GM21381 (cell line): ENCODE data around the gene TRIM34.
"Not testable (repeated sequence)": the region's sequence is repeated elsewhere in the genome, so short reads cannot be mapped to it uniquely, and the experiment has no call there.

ENCODE experiments used
- ATAC-seq: cut with Tn5 transposase; IDR thresholded peaks from one replicate; pipeline ENCODE4 v1.9.1; 2021; ENCODE audit warnings: mild to moderate bottlenecking, moderate library complexity; ENCODE audit not compliant: unreplicated experiment

The TRIM34 gene

GRCh38 chr11:5683620-5684019 lies 58.8 kb downstream of the TRIM34 start:
- not testable (repeated sequence) for ATAC-seq

GRCh38 chr11:5684036-5684645 lies 59.3 kb downstream of the TRIM34 start:
- ATAC-seq = peak; percentile 15

- peak; percentile 66 for ATAC-seq
Observed at GRCh38 chr11:5684646-5685362, 60.0 kb downstream of the TRIM34 start, which contains the start of gene TRIM5. Gene TRIM5 (minus strand): TSS chr11:5685074. CDS start chr11:5680177, 4,897 bp downstream.

- no peak for ATAC-seq
Observed at GRCh38 chr11:5686426-5686825, 61.6 kb downstream of the TRIM34 start.

GRCh38 chr11:5688482-5688881 lies 63.7 kb downstream of the TRIM34 start:
- no peak for ATAC-seq

- peak; percentile 74 for ATAC-seq
Observed at GRCh38 chr11:5689551-5689983, 64.8 kb downstream of the TRIM34 start, which contains the start of gene TRIM22. Gene TRIM22 (plus strand): TSS chr11:5689790. CDS start chr11:5696233, 6,443 bp downstream.

- no peak for ATAC-seq
Observed at GRCh38 chr11:5690216-5690615, 65.4 kb downstream of the TRIM34 start.

- no peak for ATAC-seq
Observed at GRCh38 chr11:5690736-5691135, 65.9 kb downstream of the TRIM34 start.

GRCh38 chr11:5691238-5691963 lies 66.6 kb downstream of the TRIM34 start:
- ATAC-seq = not testable (repeated sequence)

- no peak for ATAC-seq
Observed at GRCh38 chr11:5691964-5692361, 67.2 kb downstream of the TRIM34 start.
